Activated CD4-positive, alpha-beta T cell treated with anti-CD3 and anti-CD28 coated beads, Interleukin-2, amount 10 ng/mL, durations not matched to agents 7 days and 5 days (primary cell): ENCODE results near the gene NR3C2. TPM values are rescaled to one million over a fixed set of nuclear protein-coding genes. Genes with fewer than 3 reads are reported as not detected.

Source experiments
- CTCF ChIA-PET: fragments of 350-600 bp; sonication (Branson Sonifier 250); formaldehyde crosslinking; loops from one replicate; lab custom pipeline; 2021; ENCODE audit warnings: antibody characterized with exemption; lab: Charles Lee
- POLR2A ChIA-PET: fragments of 350-600 bp; sonication (Branson Sonifier 250); formaldehyde crosslinking; loops from one replicate; lab custom pipeline; 2021; ENCODE audit warnings: antibody characterized with exemption; lab: Charles Lee
- DNase-seq: peaks from one replicate; pipeline ENCODE4 v3.0.0-alpha.2; 2020
- H3K27ac Mint-ChIP-seq: one replicate; pipeline ENCODE4 v1.8.0; 2021; ENCODE audit warnings: mild to moderate bottlenecking, moderate library complexity, mixed read lengths
- H3K27me3 Mint-ChIP-seq: one replicate; pipeline ENCODE4 v1.8.0; 2021; ENCODE audit warnings: mixed read lengths
- H3K36me3 Mint-ChIP-seq: one replicate; pipeline ENCODE4 v1.8.0; 2021; ENCODE audit warnings: low read depth, mixed read lengths
- H3K4me1 Mint-ChIP-seq: one replicate; pipeline ENCODE4 v1.8.0; 2021; ENCODE audit warnings: mixed read lengths
- H3K4me3 Mint-ChIP-seq: one replicate; pipeline ENCODE4 v1.8.0; 2021; ENCODE audit warnings: mild to moderate bottlenecking, moderate library complexity, mixed read lengths
- H3K9me3 Mint-ChIP-seq: one replicate; pipeline ENCODE4 v1.8.0; 2021; ENCODE audit warnings: mixed read lengths
- total RNA-seq, 2 experiments: library from RNA; stranded (reverse); gene quantifications; one replicate each; pipeline ENCODE4 v1.2.3, GENCODE V29; 2021

The NR3C2 gene
- total RNA-seq, 2 experiments from 2014 or later, result 4.1 to 5.1 TPM

- CTCF ChIA-PET, result no interaction called here
Observed at GRCh38 chr4:148069086-148069894, 372.9 kb downstream of the NR3C2 start.

DNA sequence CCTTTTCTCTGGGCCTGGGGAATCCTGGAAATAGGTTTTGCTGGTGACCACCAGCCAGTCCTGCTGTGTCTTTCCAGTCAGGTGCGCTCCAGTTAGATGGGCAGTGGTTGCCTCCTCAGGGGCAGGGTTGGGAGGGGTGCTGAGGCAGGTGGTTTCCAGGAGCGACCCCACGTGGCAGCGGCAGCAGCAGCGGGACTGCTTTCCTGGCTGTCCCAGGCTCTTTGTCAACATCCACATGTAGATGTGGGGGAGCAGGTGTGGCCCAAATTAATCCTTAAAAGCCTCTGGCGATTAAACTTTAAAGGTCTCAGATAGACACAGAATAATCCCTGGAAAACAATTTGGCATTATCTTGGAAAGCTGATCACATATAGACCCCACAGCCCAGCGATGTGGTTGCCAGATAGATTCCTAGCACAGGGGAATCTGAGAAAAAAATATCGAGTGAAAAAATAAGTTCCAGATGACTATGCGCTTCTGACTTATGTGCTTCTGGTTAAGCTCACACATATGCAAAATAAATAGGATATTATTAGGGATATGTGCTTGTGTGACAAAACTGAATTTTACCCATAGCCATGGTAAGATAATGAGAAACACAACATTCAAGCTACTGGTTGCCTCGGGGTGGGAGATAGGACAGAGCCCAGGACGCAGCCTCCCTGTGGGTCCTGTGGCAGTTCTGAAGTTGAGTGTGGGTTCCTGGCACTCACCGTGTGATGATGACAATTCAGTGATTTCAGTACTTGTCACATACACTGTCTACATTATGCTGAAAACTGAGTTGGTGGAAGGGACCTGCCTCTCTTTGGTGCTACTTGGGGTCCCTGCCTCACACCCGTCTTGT is 373.9 kb downstream of the NR3C2 start:
- ChIA-PET POLR2A (no interaction called here), CTCF (no interaction called here)
- no peak overlapping the region for H3K4me3 Mint-ChIP-seq
- H3K36me3 Mint-ChIP-seq, result peaks cover 16% of the 10 kb centered on the region
- no peaks in the 10 kb centered on the region for H3K4me1 Mint-ChIP-seq
- no peak overlapping the region for H3K27ac Mint-ChIP-seq
- no peaks in the 10 kb centered on the region for H3K27me3 Mint-ChIP-seq
- DNase-seq, result no peak
- no peaks in the 10 kb centered on the region for H3K9me3 Mint-ChIP-seq

More at GRCh38 chr4:148069086-148069894, 372.9 kb downstream of the NR3C2 start:
- POLR2A ChIA-PET, result no interaction called here
- Mint-ChIP-seq H3K4me3 (no peak overlapping the region), H3K36me3 (peaks cover 24% of the 10 kb centered on the region), H3K9me3 (peaks cover 5% of the 10 kb centered on the region), H3K27me3 (no peaks in the 10 kb centered on the region), H3K4me1 (no peaks in the 10 kb centered on the region), H3K27ac (no peak overlapping the region)
- DNase-seq, result no peak

DNA sequence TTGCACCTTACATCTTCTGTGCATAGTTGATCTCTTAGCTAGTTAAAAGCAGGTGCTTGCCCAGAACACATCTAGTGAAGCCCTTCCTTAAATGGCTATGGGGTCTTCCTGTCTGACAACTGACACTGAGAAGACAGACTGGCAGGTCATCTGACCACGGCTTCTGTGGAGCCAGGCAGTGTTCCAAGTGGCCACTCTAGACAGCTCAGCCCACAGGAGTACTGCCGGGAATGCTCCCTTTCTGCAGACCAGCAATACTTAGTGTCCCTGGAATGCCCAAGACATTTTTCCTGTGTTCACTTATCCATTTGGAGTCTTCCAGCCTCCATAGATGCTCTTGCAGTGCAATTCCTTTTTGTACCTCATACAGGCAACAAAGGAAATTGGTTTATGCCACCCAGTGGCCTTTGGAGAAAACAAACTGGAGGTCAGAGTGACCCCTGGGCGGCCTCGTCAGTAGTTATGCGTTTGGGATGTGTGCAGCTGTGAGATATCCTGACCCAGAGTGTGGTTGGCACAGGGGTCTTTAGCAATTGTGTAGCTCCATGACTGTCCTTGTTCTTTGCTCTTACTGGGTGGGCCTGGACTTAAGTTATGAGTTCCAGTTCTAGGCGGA is 374.8 kb downstream of the NR3C2 start:
- Mint-ChIP-seq H3K27ac (peak overlapping the region; percentile 2), H3K4me1 (no peaks in the 10 kb centered on the region), H3K4me3 (no peak overlapping the region), H3K27me3 (no peaks in the 10 kb centered on the region), H3K9me3 (no peaks in the 10 kb centered on the region), H3K36me3 (peaks cover 8% of the 10 kb centered on the region)
- ChIA-PET POLR2A (no interaction called here), CTCF (interaction anchor here (1.1 kb wide), 1 partner anchor 15 kb away, joined by 3 read pairs; no protein-coding TSS in a partner anchor)
- DNase-seq, result no peak

DNA sequence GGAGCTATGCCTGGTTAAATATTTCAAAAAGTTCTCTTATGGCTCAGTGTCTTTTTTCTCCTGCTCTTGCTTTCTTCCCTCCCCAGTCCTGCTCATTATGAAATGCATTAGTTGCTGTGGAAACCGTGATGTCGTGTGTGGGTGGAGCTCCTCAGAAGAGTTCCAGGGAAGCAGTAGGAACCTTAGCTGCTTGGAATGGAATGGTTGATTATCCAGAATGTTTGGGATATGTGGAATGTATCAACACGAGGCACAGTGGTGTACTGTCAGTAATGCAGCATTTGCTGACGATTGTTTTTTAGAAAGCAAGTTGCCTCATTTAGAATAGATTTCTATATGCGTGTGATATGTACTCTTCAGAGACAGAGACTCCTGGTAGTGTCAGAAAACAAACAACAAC is 377.1 kb downstream of the NR3C2 start:
- peaks cover 9% of the 10 kb centered on the region for H3K36me3 Mint-ChIP-seq
- ChIA-PET POLR2A (no interaction called here), CTCF (interaction anchor here (1.1 kb wide), 1 partner anchor 9 kb away, joined by 4 read pairs; no protein-coding TSS in a partner anchor)
- DNase-seq, result no peak
- H3K4me1 Mint-ChIP-seq, result peaks cover 21% of the 10 kb centered on the region
- H3K9me3 Mint-ChIP-seq, result peaks cover 3% of the 10 kb centered on the region
- no peak overlapping the region for H3K27ac Mint-ChIP-seq
- no peak overlapping the region for H3K4me3 Mint-ChIP-seq
- no peaks in the 10 kb centered on the region for H3K27me3 Mint-ChIP-seq

GRCh38 chr4:148064451-148064850 is 377.8 kb downstream of the NR3C2 start:
- H3K4me1 Mint-ChIP-seq, result peaks cover 25% of the 10 kb centered on the region
- ChIA-PET CTCF (interaction anchor here (1.0 to 1.1 kb wide), 2 partner anchors 8 to 10 kb away, joined by 4 read pairs; no protein-coding TSS in a partner anchor), POLR2A (no interaction called here)
- peaks cover 6% of the 10 kb centered on the region for H3K9me3 Mint-ChIP-seq
- H3K27me3 Mint-ChIP-seq, result no peaks in the 10 kb centered on the region
- H3K27ac Mint-ChIP-seq, result no peak overlapping the region
- H3K4me3 Mint-ChIP-seq, result no peak overlapping the region
- DNase-seq, result no peak
- peaks cover 12% of the 10 kb centered on the region for H3K36me3 Mint-ChIP-seq

- no peaks in the 10 kb centered on the region for H3K27me3 Mint-ChIP-seq
- H3K4me1 Mint-ChIP-seq, result peaks cover 45% of the 10 kb centered on the region
- H3K9me3 Mint-ChIP-seq, result peaks cover 10% of the 10 kb centered on the region
- ChIA-PET POLR2A (no interaction called here), CTCF (interaction anchor here (1.6 kb wide), 1 partner anchor 18 kb away, joined by 4 read pairs; no protein-coding TSS in a partner anchor)
- peaks cover 23% of the 10 kb centered on the region for H3K36me3 Mint-ChIP-seq
- no peak overlapping the region for H3K4me3 Mint-ChIP-seq
- no peak for DNase-seq
- peak overlapping the region; percentile 10 for H3K27ac Mint-ChIP-seq
Observed at GRCh38 chr4:148062301-148062950, 379.8 kb downstream of the NR3C2 start.

DNA sequence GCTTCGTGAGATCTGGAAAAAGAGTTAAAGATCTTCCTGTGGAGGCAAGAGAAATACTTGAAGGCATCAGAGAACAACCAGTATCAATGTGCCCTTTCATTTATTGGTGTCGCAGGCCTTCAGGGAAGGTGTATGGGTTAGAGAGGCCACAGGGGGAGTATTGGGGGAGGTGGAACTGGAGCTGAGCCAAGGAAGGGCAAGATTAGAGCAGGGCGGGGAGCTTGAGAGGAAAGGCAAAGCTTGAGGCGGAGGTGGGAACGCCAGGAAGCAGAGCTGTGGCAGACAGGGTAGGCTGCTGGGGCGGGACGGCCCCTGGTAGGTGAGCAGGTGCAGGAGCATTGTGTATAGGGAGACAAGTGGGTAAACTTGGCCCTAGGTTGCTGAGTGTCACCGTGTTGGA is 380.4 kb downstream of the NR3C2 start:
- Mint-ChIP-seq H3K4me1 (peaks cover 51% of the 10 kb centered on the region), H3K27me3 (no peaks in the 10 kb centered on the region), H3K4me3 (no peak overlapping the region), H3K27ac (peak overlapping the region; percentile 94), H3K9me3 (peaks cover 13% of the 10 kb centered on the region), H3K36me3 (peaks cover 28% of the 10 kb centered on the region)
- POLR2A ChIA-PET, result no interaction called here
- CTCF ChIA-PET, result interaction anchor here (1.5 kb wide), 1 partner anchor 17 kb away, joined by 4 read pairs; no protein-coding TSS in a partner anchor
- DNase-seq, result no peak

GRCh38 chr4:148061141-148061481 is 381.1 kb downstream of the NR3C2 start:
- Mint-ChIP-seq H3K36me3 (peaks cover 31% of the 10 kb centered on the region), H3K9me3 (peaks cover 13% of the 10 kb centered on the region), H3K27ac (peak overlapping the region; percentile 94), H3K27me3 (no peaks in the 10 kb centered on the region), H3K4me3 (peak overlapping the region; percentile 71), H3K4me1 (peaks cover 58% of the 10 kb centered on the region)
- CTCF ChIA-PET, result interaction anchor here (1.5 kb wide), 1 partner anchor 16 kb away, joined by 4 read pairs; no protein-coding TSS in a partner anchor
- POLR2A ChIA-PET, result no interaction called here
- DNase-seq, result no peak

DNA sequence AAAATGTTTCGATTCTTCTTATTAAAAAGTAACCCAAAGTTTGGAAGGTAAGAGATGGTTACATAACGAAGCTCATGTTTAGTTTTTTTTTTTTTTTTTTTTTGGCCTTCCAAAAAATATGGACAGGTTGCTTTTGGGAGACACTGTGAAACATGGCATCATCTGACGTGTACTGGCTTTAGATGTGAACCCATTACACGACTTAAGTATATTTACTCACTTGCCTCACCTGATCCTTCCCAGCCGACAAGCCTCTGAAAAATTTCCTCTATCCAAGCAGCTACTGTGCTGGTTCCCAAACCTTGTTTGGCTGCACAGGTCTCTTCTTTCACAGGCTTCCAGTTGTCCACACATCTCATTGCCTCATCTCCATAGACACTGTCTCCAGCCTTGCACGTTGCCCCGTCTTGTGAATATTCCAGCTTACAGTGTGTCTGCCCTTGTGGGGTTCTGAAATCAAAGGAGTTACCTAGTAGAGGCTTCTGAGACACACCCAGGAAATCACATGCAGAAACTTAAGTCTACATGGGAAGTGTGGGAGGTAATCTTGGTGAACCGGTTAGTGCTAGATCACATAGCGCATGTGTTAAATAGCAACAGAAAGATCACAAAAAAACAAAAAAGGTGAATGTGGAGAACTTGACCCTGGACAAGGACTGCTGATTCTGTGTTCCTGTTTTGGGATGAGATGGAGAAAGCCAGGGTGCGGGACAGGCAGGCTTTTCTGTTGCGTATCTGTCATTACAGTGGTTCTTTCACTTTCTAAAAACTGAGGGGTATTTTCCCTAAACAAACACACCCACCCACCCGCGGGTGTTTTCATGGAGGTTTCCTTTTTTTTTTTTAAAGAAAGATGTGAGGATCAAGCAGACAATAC is 381.7 kb downstream of the NR3C2 start:
- Mint-ChIP-seq H3K4me3 (peak overlapping the region; percentile 71), H3K27me3 (no peaks in the 10 kb centered on the region), H3K27ac (peak overlapping the region; percentile 94), H3K36me3 (peaks cover 34% of the 10 kb centered on the region), H3K4me1 (peaks cover 64% of the 10 kb centered on the region), H3K9me3 (peaks cover 13% of the 10 kb centered on the region)
- POLR2A ChIA-PET, result no interaction called here
- CTCF ChIA-PET, result interaction anchor here (1.5 kb wide), 1 partner anchor 16 kb away, joined by 4 read pairs; no protein-coding TSS in a partner anchor
- peak; percentile 48 for DNase-seq

GRCh38 chr4:148059617-148060180 is 382.5 kb downstream of the NR3C2 start:
- DNase-seq, result no peak
- peak overlapping the region; percentile 66 for H3K4me3 Mint-ChIP-seq
- H3K27ac Mint-ChIP-seq, result peak overlapping the region; percentile 88

More at GRCh38 chr4:148059617-148060180, 382.5 kb downstream of the NR3C2 start:
- peaks cover 30% of the 10 kb centered on the region for H3K36me3 Mint-ChIP-seq
- H3K4me1 Mint-ChIP-seq, result peaks cover 72% of the 10 kb centered on the region
- no peaks in the 10 kb centered on the region for H3K27me3 Mint-ChIP-seq
- H3K9me3 Mint-ChIP-seq, result peaks cover 13% of the 10 kb centered on the region
- POLR2A ChIA-PET, result no interaction called here
- CTCF ChIA-PET, result no interaction called here
